Bone marrow (tissue), 2 donors: ENCODE data around the gene COL5A3.
A peak's percentile ranks its signal among the peaks of the same experiment; 100 is the strongest.
"Not testable (repeated sequence)": the region's sequence is repeated elsewhere in the genome, so short reads cannot be mapped to it uniquely, and the experiment has no call there.

Experiments used
- DNase-seq, 2 donors: peaks; one replicate each; lab custom pipeline; 2025; lab: John Stamatoyannopoulos, UW

COL5A3 gene

GRCh38 chr19:10010247-10010691, at the start of gene COL5A3:
COL5A3 (minus strand) TSS chr19:10010504; CDS start chr19:10010385, 119 bp downstream.
- no peak for DNase-seq

- DNase-seq: no peak
Measured at GRCh38 chr19:10052602-10053360, 42.5 kb upstream of the COL5A3 start.

- no peak for DNase-seq
Measured at GRCh38 chr19:10049626-10050025, 39.3 kb upstream of the COL5A3 start.

GRCh38 chr19:10045371-10045770, 35.1 kb upstream of the COL5A3 start:
- DNase-seq: no peak

GRCh38 chr19:10044390-10044789, 34.1 kb upstream of the COL5A3 start:
- DNase-seq: no peak

GRCh38 chr19:10043286-10043927, 33.1 kb upstream of the COL5A3 start:
- no peak for DNase-seq

GRCh38 chr19:10037809-10038208, 27.5 kb upstream of the COL5A3 start:
- no peak for DNase-seq

- DNase-seq: no peak
Measured at GRCh38 chr19:10037367-10037766, 27.1 kb upstream of the COL5A3 start.

GRCh38 chr19:10036601-10037071, 26.3 kb upstream of the COL5A3 start:
- DNase-seq: no peak

- DNase-seq: no peak
Measured at GRCh38 chr19:10033614-10034013, 23.3 kb upstream of the COL5A3 start.

GRCh38 chr19:10027158-10027997, 17.1 kb upstream of the COL5A3 start:
- peak; percentile 54 to 76 for DNase-seq

GRCh38 chr19:10026744-10027143, 16.4 kb upstream of the COL5A3 start:
- DNase-seq: no peak

GRCh38 chr19:10023096-10023495, 12.8 kb upstream of the COL5A3 start:
- DNase-seq: not testable (repeated sequence)

- DNase-seq: no peak
Measured at GRCh38 chr19:10021863-10022262, 11.6 kb upstream of the COL5A3 start.

- no peak for DNase-seq
Measured at GRCh38 chr19:10021446-10021845, 11.1 kb upstream of the COL5A3 start.

GRCh38 chr19:10020851-10021250, 10.5 kb upstream of the COL5A3 start:
- no peak for DNase-seq

GRCh38 chr19:10019246-10019645, 8.9 kb upstream of the COL5A3 start:
- no peak for DNase-seq

- no peak for DNase-seq
Measured at GRCh38 chr19:10018786-10019185, 8.5 kb upstream of the COL5A3 start.

- no peak for DNase-seq
Measured at GRCh38 chr19:10018263-10018662, 8.0 kb upstream of the COL5A3 start.

GRCh38 chr19:10013834-10014618, 3.7 kb upstream of the COL5A3 start:
- no peak for DNase-seq

GRCh38 chr19:10013316-10013715, 3.0 kb upstream of the COL5A3 start, which contains the start of gene RDH8:
RDH8 (plus strand) TSS chr19:10013483; CDS start chr19:10013498, 15 bp downstream.
- DNase-seq: no peak

GRCh38 chr19:10011974-10012373, 1.7 kb upstream of the COL5A3 start:
- no peak for DNase-seq
